MCF 10A (cell line): ENCODE results near the gene MED26. TPM values are rescaled to one million over a fixed set of nuclear protein-coding genes. Genes with fewer than 3 reads are reported as not detected.
"Not testable (repeated sequence)": the region's sequence is repeated elsewhere in the genome, so short reads cannot be mapped to it uniquely, and the experiment has no call there.

Experiments used
- BruUV-seq: library from RNA; stranded (reverse); fragments of 400-500 nt; replicated peaks from 2 replicates; lab custom pipeline; 2021; lab: Mats Ljungman, UMichigan
- CTCF ChIA-PET: fragments of 300-600 bp; sonication (Branson Sonifier 250); formaldehyde crosslinking; extraction: SDS; loops from one replicate; lab custom pipeline; 2021; ENCODE audit warnings: antibody characterized with exemption, inconsistent platforms; lab: Yijun Ruan, JAX
- POLR2A ChIA-PET: fragments of 300-600, 350-650 bp; sonication (Branson Sonifier 250); formaldehyde crosslinking; extraction: SDS; loops from one replicate; lab custom pipeline; 2020; ENCODE audit warnings: antibody characterized with exemption, inconsistent platforms; lab: Yijun Ruan, JAX
- DNase-seq: peaks from one replicate; pipeline ENCODE4 v3.0.0-alpha.2; 2018; ENCODE audit not compliant: unreplicated experiment
- H3K27ac Mint-ChIP-seq: one replicate; pipeline ENCODE4 v1.8.0; 2022; ENCODE audit warnings: mild to moderate bottlenecking, low read depth, mixed read lengths; ENCODE audit not compliant: unreplicated experiment
- H3K27me3 Mint-ChIP-seq: one replicate; pipeline ENCODE4 v1.8.0; 2022; ENCODE audit warnings: mixed read lengths; ENCODE audit not compliant: insufficient read depth, unreplicated experiment
- H3K36me3 Mint-ChIP-seq: one replicate; pipeline ENCODE4 v1.8.0; 2022; ENCODE audit warnings: mild to moderate bottlenecking, moderate library complexity, mixed read lengths; ENCODE audit not compliant: insufficient read depth, unreplicated experiment
- H3K4me1 Mint-ChIP-seq: one replicate; pipeline ENCODE4 v1.8.0; 2022; ENCODE audit warnings: mixed read lengths; ENCODE audit not compliant: insufficient read depth, unreplicated experiment
- H3K4me3 Mint-ChIP-seq: one replicate; pipeline ENCODE4 v1.8.0; 2022; ENCODE audit warnings: mild to moderate bottlenecking, moderate library complexity, mixed read lengths; ENCODE audit not compliant: unreplicated experiment
- H3K9me3 Mint-ChIP-seq: one replicate; pipeline ENCODE4 v1.8.0; 2022; ENCODE audit warnings: mixed read lengths; ENCODE audit not compliant: unreplicated experiment
- CTCF ChIP-seq: fragments of 200-600 bp; IDR thresholded peaks from one replicate; pipeline ENCODE4 v1.8.0; 2022; ENCODE audit warnings: antibody characterized with exemption, mild to moderate bottlenecking; ENCODE audit not compliant: unreplicated experiment
- intact Hi-C: fragments of 100-400 bp; cut with micrococcal nuclease; formaldehyde crosslinking; loops from 2 replicates; pipeline ENCODE4 v1.14.1; 2022
- total RNA-seq: library from RNA; stranded (reverse); gene quantifications from 2 replicates; pipeline ENCODE4 v1.2.3, GENCODE V29; 2022

The MED26 gene
- total RNA-seq, 1 experiment from 2014 or later, result 12.9 TPM

GRCh38 chr19:16561382-16561781 lies 66.6 kb downstream of the MED26 start:
- H3K9me3 Mint-ChIP-seq, result no peaks in the 10 kb centered on the region
- no TSS peak for BruUV-seq
- no peak overlapping the region for H3K27ac Mint-ChIP-seq
- H3K27me3 Mint-ChIP-seq, result no peaks in the 10 kb centered on the region
- DNase-seq, result no peak
- no peak for TF ChIP-seq CTCF
- H3K36me3 Mint-ChIP-seq, result peaks cover 89% of the 10 kb centered on the region
- no peaks in the 10 kb centered on the region for H3K4me1 Mint-ChIP-seq
- H3K4me3 Mint-ChIP-seq, result no peak overlapping the region
- intact Hi-C loops, result no loop called here
- CTCF ChIA-PET, result interaction anchor here (0.6 to 1.5 kb wide), 3 partner anchors 21 to 148 kb away, joined by 3 to 4 read pairs (median 3); no protein-coding TSS in a partner anchor
- POLR2A ChIA-PET, result interaction anchor here (1.4 kb wide), 1 partner anchor 12 kb away, joined by 4 read pairs; no protein-coding TSS in a partner anchor

GRCh38 chr19:16559780-16560276 lies 68.2 kb downstream of the MED26 start:
- peaks cover 85% of the 10 kb centered on the region for H3K36me3 Mint-ChIP-seq
- H3K4me1 Mint-ChIP-seq, result no peaks in the 10 kb centered on the region
- DNase-seq, result no peak
- ChIA-PET POLR2A (interaction anchor here (0.9 kb wide), 1 partner anchor 18 kb away, joined by 5 read pairs; no protein-coding TSS in a partner anchor), CTCF (interaction anchor here (0.5 kb wide), 1 partner anchor 1497 kb away, joined by 4 read pairs; no protein-coding TSS in a partner anchor)
- no peak for TF ChIP-seq CTCF
- H3K27ac Mint-ChIP-seq, result no peak overlapping the region
- BruUV-seq, result no TSS peak
- no peaks in the 10 kb centered on the region for H3K27me3 Mint-ChIP-seq
- H3K9me3 Mint-ChIP-seq, result no peaks in the 10 kb centered on the region
- intact Hi-C loops, result no loop called here
- no peak overlapping the region for H3K4me3 Mint-ChIP-seq

- Mint-ChIP-seq H3K9me3 (no peaks in the 10 kb centered on the region), H3K4me3 (no peak overlapping the region), H3K27me3 (no peaks in the 10 kb centered on the region), H3K4me1 (peaks cover 5% of the 10 kb centered on the region), H3K27ac (no peak overlapping the region), H3K36me3 (peaks cover 85% of the 10 kb centered on the region)
- intact Hi-C loops, result no loop called here
- no peak for DNase-seq
- BruUV-seq, result no TSS peak
- no peak for TF ChIP-seq CTCF
- POLR2A ChIA-PET, result no interaction called here
- CTCF ChIA-PET, result no interaction called here
Measured at GRCh38 chr19:16554776-16555175, 73.2 kb downstream of the MED26 start.

GRCh38 chr19:16551902-16552301 lies 76.1 kb downstream of the MED26 start:
- H3K9me3 Mint-ChIP-seq, H3K27me3 Mint-ChIP-seq, intact Hi-C loops, BruUV-seq, DNase-seq, H3K27ac Mint-ChIP-seq, H3K4me3 Mint-ChIP-seq, H3K4me1 Mint-ChIP-seq: not testable (repeated sequence)
- H3K36me3 Mint-ChIP-seq, result peaks cover 59% of the 10 kb centered on the region
- POLR2A ChIA-PET, result interaction anchor here (0.6 to 1.2 kb wide), 2 partner anchors 9 to 192 kb away, joined by 3 read pairs; no protein-coding TSS in a partner anchor
- CTCF ChIA-PET, result interaction anchor here (0.6 kb wide), 2 partner anchors 21 to 1764 kb away, joined by 3 to 5 read pairs; no protein-coding TSS in a partner anchor
